Keratinocyte (primary cell): ENCODE results near the gene NPPA. TPM values are rescaled to one million over a fixed set of nuclear protein-coding genes. Genes with fewer than 3 reads are reported as not detected.

ENCODE experiments used
- DNase-seq: peaks from one replicate; pipeline ENCODE4 v3.0.0-alpha.2; 2011; ENCODE audit warnings: low read depth, missing footprints, low spot score
- FAIRE-seq: peaks from 2 replicates; lab custom pipeline; 2011; peaks lifted over from hg19 to GRCh38; lab: Jason Lieb, UNC
- H2AFZ ChIP-seq: 2 replicates; pipeline ENCODE4 v1.6.0; 2012; ENCODE audit warnings: low read length, control low read depth, inconsistent platforms; ENCODE audit not compliant: control insufficient read depth
- H3K27ac ChIP-seq: 2 replicates; pipeline ENCODE4 v1.5.1; 2011; ENCODE audit warnings: low read length; ENCODE audit not compliant: control insufficient read depth, insufficient read depth
- H3K27me3 ChIP-seq: 3 replicates; pipeline ENCODE4 v1.6.0; 2011; ENCODE audit warnings: low read length; ENCODE audit not compliant: control insufficient read depth, insufficient read depth; ENCODE audit errors: extremely low read depth
- H3K36me3 ChIP-seq, 2 experiments: 2 replicates in 1 of 2; 3 replicates in 1 of 2; pipeline ENCODE4 v1.5.1; 2011; ENCODE audit warnings: low read length in 2 of 2, mild to moderate bottlenecking in 1 of 2; ENCODE audit not compliant: control insufficient read depth in 2 of 2, insufficient read depth in 2 of 2; ENCODE audit errors: extremely low read depth in 1 of 2
- H3K4me1 ChIP-seq: 3 replicates; pipeline ENCODE4 v1.5.1; 2011; ENCODE audit warnings: low read length; ENCODE audit not compliant: control insufficient read depth, insufficient read depth; ENCODE audit errors: extremely low read depth
- H3K4me2 ChIP-seq: 3 replicates; pipeline ENCODE4 v1.6.0; 2011; ENCODE audit warnings: low read depth, low read length; ENCODE audit not compliant: control insufficient read depth, insufficient read depth; ENCODE audit errors: extremely low read depth
- H3K4me3 ChIP-seq, 3 experiments: fragments of 200-600 bp in 1 of 3; sonication (generic) in 1 of 3; 2 replicates in 2 of 3; 3 replicates in 1 of 3; pipeline ENCODE4 v1.5.1; 2011 to 2016; ENCODE audit warnings: low read length in 3 of 3, mild to moderate bottlenecking in 3 of 3, control low read depth in 2 of 3, inconsistent platforms in 1 of 3, low read depth in 1 of 3, mixed read lengths in 1 of 3, mixed run types in 1 of 3, moderate library complexity in 1 of 3; ENCODE audit not compliant: control insufficient read depth in 2 of 3, insufficient read depth in 2 of 3; ENCODE audit errors: extremely low read depth in 1 of 3
- H3K79me2 ChIP-seq: 2 replicates; pipeline ENCODE4 v1.6.0; 2012; ENCODE audit warnings: low read length; ENCODE audit not compliant: control insufficient read depth, insufficient read depth
- H3K9ac ChIP-seq: 3 replicates; pipeline ENCODE4 v1.6.0; 2011; ENCODE audit warnings: low read length; ENCODE audit not compliant: control insufficient read depth, insufficient read depth; ENCODE audit errors: extremely low read depth
- H3K9me1 ChIP-seq: 3 replicates; pipeline ENCODE4 v1.6.0; 2011; ENCODE audit warnings: low read length; ENCODE audit not compliant: control insufficient read depth, insufficient read depth; ENCODE audit errors: extremely low read depth
- H3K9me3 ChIP-seq: 2 replicates; pipeline ENCODE4 v1.5.1; 2012; ENCODE audit warnings: low read depth, low read length; ENCODE audit not compliant: control insufficient read depth
- H4K20me1 ChIP-seq: 3 replicates; pipeline ENCODE4 v1.6.0; 2011; ENCODE audit warnings: low read length; ENCODE audit not compliant: control insufficient read depth, insufficient read depth; ENCODE audit errors: extremely low read depth
- EZH2 ChIP-seq: IDR thresholded peaks from one replicate; pipeline ENCODE4 v1.6.1; 2012; ENCODE audit warnings: inconsistent platforms, mild to moderate bottlenecking, low read length, moderate library complexity
- dilution Hi-C: fragments of 300-500 bp; cut with MboI; formaldehyde crosslinking; loops from one replicate; pipeline ENCODE4 v1.7.0; 2020; ENCODE audit warnings: low sequenced_read_pairs; ENCODE audit not compliant: extremely low pct_ligation_motif_present
- polyA plus RNA-seq, 5 experiments: library from polyadenylated mRNA; depleted of rRNA in 3 of 5; stranded (reverse) in 3 of 5; stranded (forward) in 1 of 5; unstranded in 1 of 5; fragments of >200 nt; gene quantifications; 1 replicate in 1 of 5; 2 replicates in 3 of 5; 3 replicates in 1 of 5; pipeline versions ENCODE4 v1.2.1 to v1.2.3, GENCODE V29; 2011 to 2012; ENCODE audit warnings: missing spikeins in 2 of 5, low read depth in 1 of 5, low replicate concordance in 1 of 5
- TF ChIP-seq, protein P1 (sequence below), 3 experiments: IDR thresholded peaks in 1 of 3; conservative IDR thresholded peaks in 1 of 3; optimal IDR thresholded peaks in 1 of 3; 2 replicates in 2 of 3; 3 replicates in 1 of 3; pipeline versions ENCODE3 to v1.5.1; 2011; ENCODE audit warnings: low read length in 3 of 3, mild to moderate bottlenecking in 3 of 3, moderate library complexity in 2 of 3, control low read depth in 1 of 3, inconsistent platforms in 1 of 3; ENCODE audit not compliant: insufficient read depth in 2 of 3; ENCODE audit errors: extremely low read depth in 1 of 3

Gene NPPA
- polyA plus RNA-seq, 1 donor (not counting 4 experiments of a cell fraction or from before 2014, with no cell fraction given) = not detected

DNA sequence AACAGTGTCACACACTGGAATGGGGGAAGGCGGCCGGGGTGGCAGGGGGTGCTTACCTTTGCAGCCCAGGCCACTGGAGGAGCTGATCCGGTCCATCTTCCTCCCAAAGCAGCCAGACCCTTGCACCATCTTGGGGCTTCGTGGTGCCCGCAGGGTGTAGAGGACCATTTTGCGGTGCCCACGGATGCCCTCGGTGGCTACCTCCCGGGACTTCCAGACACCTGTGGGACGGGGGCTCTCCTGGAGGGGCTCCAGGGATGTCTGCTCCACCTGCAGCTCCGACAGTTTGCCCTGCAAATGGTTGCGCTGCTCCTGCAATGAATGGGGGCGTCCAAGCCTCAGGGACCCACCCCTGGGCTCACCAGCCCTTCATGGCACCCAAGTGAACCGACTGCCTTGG, 10.6 kb upstream of the NPPA start:
- Histone ChIP-seq H3K4me1 (peaks cover 3% of the 10 kb centered on the region), H3K9ac (no peak overlapping the region), H4K20me1 (no peaks in the 10 kb centered on the region), H3K27me3 (peaks cover 55% of the 10 kb centered on the region), H3K4me2 (no peak overlapping the region), H3K4me3 (no peak overlapping the region), H3K9me1 (no peaks in the 10 kb centered on the region), H3K36me3 (no peaks in the 10 kb centered on the region), H3K9me3 (no peaks in the 10 kb centered on the region), H2AFZ (no peak overlapping the region), H3K79me2 (no peaks in the 10 kb centered on the region), H3K27ac (no peak overlapping the region)
- no peak for DNase-seq
- dilution Hi-C loops = no loop called here
- TF ChIP-seq EZH2 = no peak
- FAIRE-seq = no peak

DNA sequence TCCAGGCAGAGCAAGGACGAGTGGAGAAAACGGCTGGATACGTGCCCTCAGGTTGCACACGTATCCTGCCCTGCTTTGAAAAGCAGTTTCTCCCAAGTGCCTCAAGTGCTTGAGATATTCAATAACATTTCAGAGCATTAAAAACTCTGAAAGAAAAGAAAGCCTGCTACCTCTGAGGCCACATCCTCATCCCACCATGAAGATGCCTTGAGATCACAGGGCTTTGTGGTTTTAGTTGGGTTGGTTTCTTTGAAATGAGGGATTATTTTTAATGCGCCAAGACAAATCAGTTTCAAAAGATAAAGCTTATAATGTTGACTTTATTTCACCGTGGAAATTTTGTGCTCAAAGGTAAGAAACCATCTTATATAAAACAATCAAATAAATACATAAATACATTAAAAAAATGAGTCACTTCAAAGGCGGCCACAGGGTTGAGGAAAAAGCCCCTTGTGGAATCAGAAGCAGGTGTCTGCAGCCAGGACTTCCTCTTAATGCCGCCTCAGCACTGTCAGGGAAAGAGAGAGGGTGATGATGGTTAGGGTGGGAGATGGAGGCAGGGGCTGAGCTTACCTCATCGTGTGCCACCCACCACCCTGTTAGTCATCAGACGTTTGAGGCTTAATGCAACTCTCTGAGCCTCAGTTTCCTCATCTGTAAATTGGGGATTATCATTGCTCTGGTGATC, 9.7 kb upstream of the NPPA start:
- Histone ChIP-seq H3K9me1 (no peaks in the 10 kb centered on the region), H3K4me2 (no peak overlapping the region), H3K4me3 (no peak overlapping the region), H3K4me1 (no peaks in the 10 kb centered on the region), H3K36me3 (no peaks in the 10 kb centered on the region), H2AFZ (no peak overlapping the region), H3K79me2 (no peaks in the 10 kb centered on the region), H4K20me1 (no peaks in the 10 kb centered on the region), H3K27me3 (peaks cover 52% of the 10 kb centered on the region), H3K9me3 (no peaks in the 10 kb centered on the region), H3K9ac (no peak overlapping the region), H3K27ac (no peak overlapping the region)
- dilution Hi-C loops = no loop called here
- FAIRE-seq (no peak), DNase-seq (no peak)
- TF ChIP-seq, protein P1, sequence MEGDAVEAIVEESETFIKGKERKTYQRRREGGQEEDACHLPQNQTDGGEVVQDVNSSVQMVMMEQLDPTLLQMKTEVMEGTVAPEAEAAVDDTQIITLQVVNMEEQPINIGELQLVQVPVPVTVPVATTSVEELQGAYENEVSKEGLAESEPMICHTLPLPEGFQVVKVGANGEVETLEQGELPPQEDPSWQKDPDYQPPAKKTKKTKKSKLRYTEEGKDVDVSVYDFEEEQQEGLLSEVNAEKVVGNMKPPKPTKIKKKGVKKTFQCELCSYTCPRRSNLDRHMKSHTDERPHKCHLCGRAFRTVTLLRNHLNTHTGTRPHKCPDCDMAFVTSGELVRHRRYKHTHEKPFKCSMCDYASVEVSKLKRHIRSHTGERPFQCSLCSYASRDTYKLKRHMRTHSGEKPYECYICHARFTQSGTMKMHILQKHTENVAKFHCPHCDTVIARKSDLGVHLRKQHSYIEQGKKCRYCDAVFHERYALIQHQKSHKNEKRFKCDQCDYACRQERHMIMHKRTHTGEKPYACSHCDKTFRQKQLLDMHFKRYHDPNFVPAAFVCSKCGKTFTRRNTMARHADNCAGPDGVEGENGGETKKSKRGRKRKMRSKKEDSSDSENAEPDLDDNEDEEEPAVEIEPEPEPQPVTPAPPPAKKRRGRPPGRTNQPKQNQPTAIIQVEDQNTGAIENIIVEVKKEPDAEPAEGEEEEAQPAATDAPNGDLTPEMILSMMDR (optimal IDR thresholded peaks at IDR 0.05 in 1 of 3, IDR thresholded peaks at IDR 0.05 in 1 of 3, conservative IDR thresholded peaks at IDR 0.05 in 1 of 3; ENCODE audit: extremely low read depth in 1 of 3, insufficient read depth in 2 of 3, low read length in 3 of 3) = no peak
- no peak for TF ChIP-seq EZH2

GRCh38 chr1:11856698-11857097, 9.1 kb upstream of the NPPA start:
- no peak overlapping the region for H3K27ac ChIP-seq
- dilution Hi-C loops = no loop called here
- DNase-seq = no peak
- no peaks in the 10 kb centered on the region for H3K36me3 ChIP-seq
- no peak overlapping the region for H3K4me3 ChIP-seq
- TF ChIP-seq, protein P1 (optimal IDR thresholded peaks at IDR 0.05 in 1 of 3, IDR thresholded peaks at IDR 0.05 in 1 of 3, conservative IDR thresholded peaks at IDR 0.05 in 1 of 3; ENCODE audit: extremely low read depth in 1 of 3, insufficient read depth in 2 of 3, low read length in 3 of 3) = no peak
- no peak for TF ChIP-seq EZH2
- no peaks in the 10 kb centered on the region for H3K9me3 ChIP-seq
- no peaks in the 10 kb centered on the region for H4K20me1 ChIP-seq
- no peak overlapping the region for H2AFZ ChIP-seq
- H3K9me1 ChIP-seq = no peaks in the 10 kb centered on the region
- H3K79me2 ChIP-seq = no peaks in the 10 kb centered on the region
- H3K4me2 ChIP-seq = no peak overlapping the region
- no peak for FAIRE-seq
- H3K9ac ChIP-seq = no peak overlapping the region
- no peaks in the 10 kb centered on the region for H3K4me1 ChIP-seq
- H3K27me3 ChIP-seq = peaks cover 49% of the 10 kb centered on the region
